ENCODE data around the gene CHST6. TPM values are rescaled to one million over a fixed set of nuclear protein-coding genes. Genes with fewer than 3 reads are reported as not detected.

CHST6 gene
- total RNA-seq, 1 experiment from 2014 or later: 20.8 TPM

DNA sequence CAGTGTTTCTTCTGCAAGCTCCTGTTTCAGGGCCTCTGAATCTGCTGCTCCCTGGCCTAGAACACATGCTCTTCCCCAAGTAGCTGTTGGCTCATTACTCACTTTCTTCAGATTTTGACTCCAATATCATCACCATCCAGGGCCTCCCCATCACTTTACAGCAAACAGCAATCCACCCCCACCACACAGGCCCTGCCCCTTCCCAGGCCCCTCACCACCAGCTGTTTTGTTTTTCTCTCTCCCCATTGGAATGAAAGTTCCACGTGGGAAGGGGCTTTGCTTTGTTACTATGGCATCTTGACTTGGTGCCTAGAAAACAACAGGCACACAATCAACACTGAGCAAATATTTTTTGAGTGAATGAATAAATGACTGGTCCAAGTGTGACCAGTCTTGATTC is 34.8 kb downstream of the CHST6 start:
- DNase-seq: no peak
- Histone ChIP-seq H2BK15ac (ENCODE audit: low read depth, low read length) (no peak overlapping the region), H3K79me2 (ENCODE audit: insufficient read depth, low read length) (peaks cover 26% of the 10 kb centered on the region; the same call in 1 of the 2 replicates), H2BK20ac (ENCODE audit: low read depth, low read length, poor library complexity, severe bottlenecking) (no peak overlapping the region), H4K20me1 (ENCODE audit: control insufficient read depth, insufficient read depth, insufficient read length) (no peaks in the 10 kb centered on the region), H3K14ac (ENCODE audit: insufficient read depth, low read length) (no peak overlapping the region), H3K9ac (ENCODE audit: extremely low read depth, insufficient read length, low read length) (no peak overlapping the region), H3K27me3 (ENCODE audit: insufficient read depth, low read length) (no peaks in the 10 kb centered on the region), H3K27ac (ENCODE audit: insufficient read length, low read depth, low read length) (no peak overlapping the region), H2BK5ac (ENCODE audit: insufficient read length, low read length) (no peak overlapping the region), H3K18ac (ENCODE audit: insufficient read length, low read depth, low read length) (no peak overlapping the region), H2BK12ac (ENCODE audit: insufficient read length, low read depth, low read length) (no peak overlapping the region), H3T11ph (ENCODE audit: low read length) (no peak overlapping the region), H2BK120ac (ENCODE audit: low read depth, low read length, poor library complexity, severe bottlenecking) (no peak overlapping the region), H2AFZ (ENCODE audit: low read length) (no peak overlapping the region), H3K79me1 (ENCODE audit: insufficient read depth, low read depth, low read length, poor library complexity, severe bottlenecking) (no peaks in the 10 kb centered on the region), H3K9me3 (ENCODE audit: control insufficient read depth, low read depth, low read length) (no peaks in the 10 kb centered on the region), H4K91ac (ENCODE audit: insufficient read length, low read depth, low read length) (no peak overlapping the region), H3K23me2 (ENCODE audit: insufficient read length, low read depth, low read length, poor library complexity, severe bottlenecking) (peaks cover 3% of the 10 kb centered on the region), H3K4me1 (ENCODE audit: insufficient read depth, low read length) (no peaks in the 10 kb centered on the region; the same call in 1 of the 2 replicates), H3K56ac (ENCODE audit: insufficient read length, low read depth, low read length) (no peak overlapping the region), H3K23ac (ENCODE audit: insufficient read length, low read depth, low read length) (no peak overlapping the region), H4K8ac (replicated peaks; ENCODE audit: insufficient read length, low read depth, low read length) (no peak overlapping the region), H2AK5ac (ENCODE audit: insufficient read length, low read length) (no peak overlapping the region), H4K5ac (ENCODE audit: insufficient read length, low read depth, low read length) (no peak overlapping the region), H3K4ac (ENCODE audit: low read depth, low read length) (no peak overlapping the region), H3K4me2 (ENCODE audit: insufficient read depth, insufficient read length, low read length) (no peak overlapping the region)
- Mint-ChIP-seq H3K4me1 (peaks cover 57 to 71% of the 10 kb centered on the region in 2 experiments), H3K4me3 (peak overlapping the region in 1 of 2 experiments; percentile 3; a peak in 1 of 5 replicates), H3K36me3 (ENCODE audit: insufficient read depth in 1 of 3, low read depth in 3 of 3) (peaks cover 4 to 17% (median 11%) of the 10 kb centered on the region in 3 experiments), H3K27me3 (ENCODE audit: low read depth) (peaks cover 2% of the 10 kb centered on the region), H3K9me3 (no peaks in the 10 kb centered on the region), H3K27ac (peak overlapping the region; percentile 2 to 89 (median 38); a peak in 6 of 7 replicates)
- TF ChIP-seq, protein P1, sequence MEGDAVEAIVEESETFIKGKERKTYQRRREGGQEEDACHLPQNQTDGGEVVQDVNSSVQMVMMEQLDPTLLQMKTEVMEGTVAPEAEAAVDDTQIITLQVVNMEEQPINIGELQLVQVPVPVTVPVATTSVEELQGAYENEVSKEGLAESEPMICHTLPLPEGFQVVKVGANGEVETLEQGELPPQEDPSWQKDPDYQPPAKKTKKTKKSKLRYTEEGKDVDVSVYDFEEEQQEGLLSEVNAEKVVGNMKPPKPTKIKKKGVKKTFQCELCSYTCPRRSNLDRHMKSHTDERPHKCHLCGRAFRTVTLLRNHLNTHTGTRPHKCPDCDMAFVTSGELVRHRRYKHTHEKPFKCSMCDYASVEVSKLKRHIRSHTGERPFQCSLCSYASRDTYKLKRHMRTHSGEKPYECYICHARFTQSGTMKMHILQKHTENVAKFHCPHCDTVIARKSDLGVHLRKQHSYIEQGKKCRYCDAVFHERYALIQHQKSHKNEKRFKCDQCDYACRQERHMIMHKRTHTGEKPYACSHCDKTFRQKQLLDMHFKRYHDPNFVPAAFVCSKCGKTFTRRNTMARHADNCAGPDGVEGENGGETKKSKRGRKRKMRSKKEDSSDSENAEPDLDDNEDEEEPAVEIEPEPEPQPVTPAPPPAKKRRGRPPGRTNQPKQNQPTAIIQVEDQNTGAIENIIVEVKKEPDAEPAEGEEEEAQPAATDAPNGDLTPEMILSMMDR (conservative IDR thresholded peaks at IDR 0.05): no peak
- WGBS (ENCODE audit: extremely low coverage, insufficient read length, low lambda C conversion rate): no CpG with 5 or more reads among the region's 1 CpG

Measured in H9 (cell line).